HL-60 (cell line): Measurements from ENCODE around the gene TSPOAP1.
A peak's percentile ranks its signal among the peaks of the same experiment; 100 is the strongest.

Experiments used
- DNase-seq, 2 experiments: peaks; one replicate each; pipeline ENCODE4 v3.0.0-alpha.2; 2010 to 2020; ENCODE audit warnings: low read depth in 1 of 2, low spot score in 1 of 2
- H3K27ac ChIP-seq: fragments of 250-450 bp; sonication (Bioruptor Pico); replicated peaks from 2 replicates; pipeline ENCODE4 v1.5.1; 2020; ENCODE audit warnings: mild to moderate bottlenecking, moderate library complexity
- H3K27me3 ChIP-seq: fragments of 250-450 bp; sonication (Bioruptor Pico); 2 replicates; pipeline ENCODE4 v1.5.1; 2021; ENCODE audit warnings: mild to moderate bottlenecking, moderate library complexity; ENCODE audit not compliant: insufficient read depth, poor library complexity, severe bottlenecking
- H3K4me3 ChIP-seq: replicated peaks from 2 replicates; pipeline ENCODE4 v1.5.1; 2011; ENCODE audit warnings: mild to moderate bottlenecking, control low read depth, low read length; ENCODE audit not compliant: insufficient read depth
- GABPA ChIP-seq: IDR thresholded peaks from 2 replicates; pipeline ENCODE4 v1.6.1; 2012; ENCODE audit warnings: low read depth
- POLR2AphosphoS5 ChIP-seq: IDR thresholded peaks from 2 replicates; pipeline ENCODE4 v1.6.1; 2012; ENCODE audit warnings: low read depth
- REST ChIP-seq: IDR thresholded peaks from 2 replicates; pipeline ENCODE4 v1.6.1; 2012; ENCODE audit warnings: low read depth; ENCODE audit not compliant: insufficient replicate concordance
- SPI1 ChIP-seq: IDR thresholded peaks from 2 replicates; pipeline ENCODE4 v1.6.1; 2012; ENCODE audit warnings: low read depth, mild to moderate bottlenecking, borderline replicate concordance
- TF ChIP-seq, protein P1 (sequence below): IDR thresholded peaks from one replicate; pipeline ENCODE4 v1.5.1; 2011; ENCODE audit warnings: low read length, control low read depth, inconsistent platforms; ENCODE audit not compliant: insufficient read depth

The TSPOAP1 gene

GRCh38 chr17:58351831-58352595 lies 23.4 kb upstream of the TSPOAP1 start, which contains the start of gene SUPT4H1:
Gene SUPT4H1 (minus strand): TSS chr17:58352201. CDS start chr17:58352135, 66 bp downstream.
- peak; percentile 92 to 95 for DNase-seq
- Histone ChIP-seq H3K4me3 (peak within 1 kb of the TSS; percentile 77), H3K27me3 (no peaks in the 10 kb centered on the region), H3K27ac (peak within 1 kb of the TSS; percentile 92)
- TF ChIP-seq REST (peak; percentile 59), SPI1 (peak; percentile 88), POLR2AphosphoS5 (peak; percentile 92), GABPA (peak; percentile 97)
- TF ChIP-seq, protein P1, sequence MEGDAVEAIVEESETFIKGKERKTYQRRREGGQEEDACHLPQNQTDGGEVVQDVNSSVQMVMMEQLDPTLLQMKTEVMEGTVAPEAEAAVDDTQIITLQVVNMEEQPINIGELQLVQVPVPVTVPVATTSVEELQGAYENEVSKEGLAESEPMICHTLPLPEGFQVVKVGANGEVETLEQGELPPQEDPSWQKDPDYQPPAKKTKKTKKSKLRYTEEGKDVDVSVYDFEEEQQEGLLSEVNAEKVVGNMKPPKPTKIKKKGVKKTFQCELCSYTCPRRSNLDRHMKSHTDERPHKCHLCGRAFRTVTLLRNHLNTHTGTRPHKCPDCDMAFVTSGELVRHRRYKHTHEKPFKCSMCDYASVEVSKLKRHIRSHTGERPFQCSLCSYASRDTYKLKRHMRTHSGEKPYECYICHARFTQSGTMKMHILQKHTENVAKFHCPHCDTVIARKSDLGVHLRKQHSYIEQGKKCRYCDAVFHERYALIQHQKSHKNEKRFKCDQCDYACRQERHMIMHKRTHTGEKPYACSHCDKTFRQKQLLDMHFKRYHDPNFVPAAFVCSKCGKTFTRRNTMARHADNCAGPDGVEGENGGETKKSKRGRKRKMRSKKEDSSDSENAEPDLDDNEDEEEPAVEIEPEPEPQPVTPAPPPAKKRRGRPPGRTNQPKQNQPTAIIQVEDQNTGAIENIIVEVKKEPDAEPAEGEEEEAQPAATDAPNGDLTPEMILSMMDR: no peak

DNA sequence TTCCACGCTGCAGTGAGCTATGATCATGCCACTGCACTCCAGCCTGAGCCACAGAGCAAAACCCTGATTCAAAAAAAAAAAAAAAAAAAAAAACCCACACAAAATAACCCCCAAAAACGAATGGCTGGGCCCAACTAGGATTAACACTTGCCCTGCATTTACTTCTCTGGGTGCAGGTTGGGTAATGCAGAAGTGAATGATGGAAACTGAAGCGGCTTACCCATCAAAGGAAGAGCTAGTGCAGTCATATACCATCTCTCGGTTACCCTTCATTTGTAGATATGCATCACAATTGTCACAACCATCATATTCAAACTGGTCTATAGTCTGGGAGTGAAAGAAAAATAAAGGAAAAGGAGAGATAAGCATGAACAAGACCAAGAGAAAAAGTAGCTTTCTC lies 22.6 kb upstream of the TSPOAP1 start:
- H3K27ac ChIP-seq: peak overlapping the region; percentile 85
- H3K4me3 ChIP-seq: peak overlapping the region; percentile 77
- TF ChIP-seq POLR2AphosphoS5 (no peak), GABPA (no peak), REST (no peak), SPI1 (no peak)
- TF ChIP-seq, protein P1: no peak
- no peaks in the 10 kb centered on the region for H3K27me3 ChIP-seq
- no peak for DNase-seq

DNA sequence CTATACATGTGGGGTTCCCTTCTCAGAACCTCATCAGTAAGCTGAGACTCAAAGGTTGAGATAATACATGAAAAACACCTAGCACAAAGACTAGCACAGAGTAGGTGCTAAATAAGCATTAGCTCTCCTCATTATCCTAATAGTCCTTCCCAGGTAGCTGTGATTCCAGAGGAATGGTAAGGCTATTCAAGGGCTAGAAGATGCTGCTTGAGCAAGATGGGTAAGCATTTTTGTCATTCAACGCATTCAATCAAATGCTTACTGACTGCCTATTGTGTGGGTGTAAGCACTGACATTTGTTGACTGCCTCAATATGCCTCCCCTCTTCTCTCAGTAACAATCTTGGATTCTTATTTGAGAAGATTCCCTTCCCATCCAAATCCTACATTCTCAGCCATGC lies 19.4 kb upstream of the TSPOAP1 start:
- 0 out of 2 replicates have a peak, but pooled peaks have one; percentile 35 for TF ChIP-seq POLR2AphosphoS5
- TF ChIP-seq, protein P1: no peak
- no peak for TF ChIP-seq GABPA
- Histone ChIP-seq H3K27ac (no peak overlapping the region), H3K27me3 (no peaks in the 10 kb centered on the region), H3K4me3 (no peak overlapping the region)
- no peak for DNase-seq

DNA sequence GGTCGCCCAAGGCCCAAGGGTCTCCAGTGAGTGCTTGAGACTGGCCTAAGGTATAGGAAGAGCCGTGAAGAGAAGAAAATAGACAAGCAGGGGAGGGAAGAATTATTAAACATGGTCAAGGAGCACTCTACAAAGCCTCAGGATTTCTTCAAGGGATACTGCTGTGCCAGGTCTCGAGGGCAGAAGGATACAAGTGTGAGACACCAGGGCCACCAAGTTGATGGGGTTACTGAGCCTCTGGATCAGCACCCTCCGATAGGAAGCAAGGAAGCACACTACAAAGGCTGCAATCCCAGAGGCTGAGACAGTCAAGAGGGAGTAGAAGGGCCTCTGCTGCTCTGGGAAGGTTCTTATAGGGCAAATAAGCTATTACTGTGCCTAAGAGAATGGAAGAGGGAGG lies 16.9 kb upstream of the TSPOAP1 start:
- Histone ChIP-seq H3K27me3 (no peaks in the 10 kb centered on the region), H3K4me3 (no peak overlapping the region; the same call in 1 of the 2 replicates), H3K27ac (peak overlapping the region; percentile 82)
- TF ChIP-seq GABPA (no peak), REST (no peak), SPI1 (no peak), POLR2AphosphoS5 (no peak)
- TF ChIP-seq, protein P1: no peak
- DNase-seq: no peak
